NCI-H82 treated with DMSO at 0.1 percent for 48 hours (cell line): ENCODE results near the gene PRKCI.
"Not testable (repeated sequence)": the region's sequence is repeated elsewhere in the genome, so short reads cannot be mapped to it uniquely, and the experiment has no call there.

ENCODE experiments used
- DNase-seq: peaks from one replicate; lab custom pipeline; 2025; ENCODE audit not compliant: unreplicated experiment; lab: John Stamatoyannopoulos, UW

Gene PRKCI

GRCh38 chr3:170337420-170337819 is 115.2 kb downstream of the PRKCI start:
- DNase-seq: no peak

DNA sequence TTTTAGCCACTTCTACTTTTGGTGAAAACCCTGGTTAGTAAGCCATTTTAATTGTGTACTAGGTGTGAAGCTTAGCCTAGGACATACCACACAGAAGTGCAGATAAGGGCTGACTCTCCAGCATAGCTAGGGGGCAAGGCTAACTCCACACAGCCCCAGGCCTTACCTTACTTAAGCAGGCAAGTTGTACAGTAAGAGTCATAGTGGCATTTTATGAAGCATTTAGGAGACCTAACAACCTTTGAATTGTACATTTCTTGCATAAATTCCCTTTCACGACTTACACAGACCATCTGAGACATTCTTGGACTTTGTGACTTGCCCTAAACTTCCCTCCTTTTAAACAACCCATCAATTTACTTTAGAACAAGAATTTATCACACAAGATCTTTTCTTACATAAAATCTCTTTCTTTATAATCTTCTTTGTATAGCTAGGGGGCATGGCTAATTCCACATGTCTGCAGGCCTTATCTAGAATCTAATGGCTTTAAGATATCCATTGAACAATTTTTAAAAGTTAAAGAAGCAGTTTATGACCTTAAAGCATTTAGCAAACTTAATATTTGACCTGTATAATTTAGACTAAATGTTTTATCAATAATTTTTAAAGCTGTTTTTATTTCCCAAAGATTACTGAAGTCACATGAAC is 116.6 kb downstream of the PRKCI start:
- DNase-seq: no peak

DNA sequence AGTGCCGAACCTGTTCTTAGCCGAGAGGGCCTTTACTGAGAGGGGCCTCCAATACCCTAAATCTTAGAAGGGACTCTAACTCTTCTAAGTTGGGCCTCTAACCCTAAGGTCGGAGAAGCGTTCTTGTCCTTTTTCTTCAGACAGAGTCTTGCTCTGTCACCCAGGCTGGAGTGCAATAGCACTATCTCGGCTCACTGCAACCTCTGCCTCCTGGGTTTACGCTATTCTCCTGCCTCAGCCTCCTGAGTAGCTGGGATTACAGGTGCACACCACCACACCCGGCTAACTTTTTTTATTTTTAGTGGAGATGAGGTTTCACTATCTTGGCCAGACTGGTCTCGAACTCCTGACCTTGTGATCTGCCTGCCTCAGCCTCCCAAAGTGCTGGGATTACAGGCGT is 120.0 kb downstream of the PRKCI start:
- not testable (repeated sequence) for DNase-seq

- not testable (repeated sequence) for DNase-seq
Observed at GRCh38 chr3:170343859-170344258, 121.6 kb downstream of the PRKCI start.

GRCh38 chr3:170344971-170345370 is 122.7 kb downstream of the PRKCI start:
- no peak for DNase-seq

DNA sequence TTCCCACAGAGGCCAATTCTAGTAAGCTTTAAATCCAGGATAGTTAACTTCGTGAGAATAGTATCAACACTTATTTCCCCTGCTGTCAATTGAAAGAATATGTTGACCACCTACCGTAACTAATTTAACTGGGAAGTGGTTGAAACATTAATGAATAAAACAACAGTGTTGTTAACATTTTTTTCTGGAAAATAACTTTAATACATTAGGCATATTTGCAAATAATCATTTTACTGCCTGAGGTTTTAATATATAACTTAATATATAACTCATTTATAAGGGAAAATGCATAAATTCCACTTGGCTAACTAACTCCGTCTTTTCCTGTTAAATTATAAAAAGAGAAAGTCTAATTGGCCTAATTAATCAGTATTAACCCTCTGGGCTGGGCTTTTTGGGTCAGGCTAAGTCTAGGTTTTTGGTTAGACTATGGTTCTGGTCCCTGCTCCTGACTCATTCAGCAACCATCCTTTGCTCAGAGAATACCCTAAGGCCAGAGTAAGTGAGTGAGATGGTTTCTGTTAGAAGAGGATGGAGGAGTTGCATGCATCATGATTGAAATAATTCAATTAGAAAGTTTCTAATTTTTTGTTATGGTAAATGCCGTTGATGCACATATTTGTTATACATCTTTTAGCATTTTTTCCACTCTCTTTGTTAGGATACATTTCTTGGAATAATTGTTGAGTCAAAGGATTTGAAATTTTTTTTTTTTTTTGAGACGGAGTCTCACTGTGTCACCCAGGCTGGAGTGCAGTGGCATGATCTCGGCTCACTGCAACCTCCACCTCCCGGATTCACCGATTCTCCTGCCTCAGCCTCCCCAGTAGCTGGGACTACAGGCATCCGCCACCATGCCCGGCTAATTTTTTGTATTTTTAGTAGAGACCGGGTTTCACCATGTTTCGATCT is 124.5 kb downstream of the PRKCI start:
- DNase-seq: no peak

- no peak for DNase-seq
Observed at GRCh38 chr3:170350515-170351413, 128.5 kb downstream of the PRKCI start.

DNA sequence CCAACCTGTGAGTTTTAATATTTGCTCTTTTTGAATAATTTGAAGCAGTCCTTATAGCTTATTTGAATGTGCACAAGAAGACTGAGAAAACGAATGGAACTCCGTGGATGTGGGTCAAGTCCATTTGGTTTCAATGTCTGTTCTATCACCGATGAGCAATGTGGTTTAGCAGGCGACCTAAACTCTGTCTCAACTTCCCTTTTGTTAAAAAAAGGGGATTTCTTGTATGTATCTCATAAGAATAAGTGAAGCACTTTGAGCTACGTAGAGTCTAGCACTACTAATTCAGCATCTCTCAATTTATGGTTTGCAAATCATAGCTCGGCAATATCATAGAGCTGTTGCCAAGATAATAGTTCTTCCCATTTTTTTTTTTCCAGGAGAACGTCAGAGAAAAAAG is 130.7 kb downstream of the PRKCI start:
- DNase-seq: no peak

- DNase-seq: no peak
Observed at GRCh38 chr3:170353485-170353884, 131.3 kb downstream of the PRKCI start.

GRCh38 chr3:170354760-170355159 is 132.5 kb downstream of the PRKCI start:
- no peak for DNase-seq
